Epithelial cell of prostate (primary cell): ENCODE measurements around the gene HMGB3.

ENCODE experiments used
- DNase-seq: peaks from one replicate; pipeline ENCODE4 v3.0.0-alpha.2; 2011; ENCODE audit warnings: low read depth, low spot score
- H3K27ac ChIP-seq: fragments of 450-650 bp; 2 replicates; pipeline ENCODE4 v1.5.1; 2017; ENCODE audit warnings: mild to moderate bottlenecking

HMGB3 gene

DNA sequence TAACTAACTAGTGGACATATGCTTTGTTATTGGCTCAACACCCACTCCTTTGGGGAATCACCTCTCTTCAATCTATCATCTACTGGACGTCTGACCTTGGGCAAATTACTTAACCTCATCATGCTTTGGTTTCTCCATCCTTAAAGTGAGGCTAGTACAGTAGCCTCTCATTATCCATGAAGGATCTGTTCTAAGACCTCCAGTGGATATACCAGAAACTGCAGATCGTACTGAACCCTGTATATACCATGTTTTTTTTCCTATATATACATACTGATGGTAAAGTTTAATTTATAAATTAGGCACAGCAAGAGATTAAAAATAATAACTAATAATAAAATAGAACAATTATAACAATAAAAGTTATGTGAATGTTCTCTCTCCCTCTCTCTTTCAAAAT, 56.2 kb downstream of the HMGB3 start:
- H3K27ac ChIP-seq: no peak overlapping the region
- DNase-seq: no peak
